ENCODE measurements around the gene HTR1B.

GRCh38 chr6:77416839-77417238 lies 46.5 kb downstream of the HTR1B start:
- no peak for TF ChIP-seq EZH2phosphoT487 (IDR thresholded peaks at IDR 0.05; ENCODE audit: insufficient read depth, low read depth)
- TF ChIP-seq EZH2 (IDR thresholded peaks at IDR 0.05; ENCODE audit: insufficient read depth, poor library complexity, severe bottlenecking): no peak

Data from GM23248 (cell line).